Muscle layer of colon (tissue), 2 donors: ENCODE data around the gene CENPF.
"Not testable (repeated sequence)": the region's sequence is repeated elsewhere in the genome, so short reads cannot be mapped to it uniquely, and the experiment has no call there.

Experiments
- H3K27ac ChIP-seq: one replicate; pipeline ENCODE4 v1.7.0; 2013; ENCODE audit warnings: low read depth, mild to moderate bottlenecking, low read length, moderate library complexity
- H3K27me3 ChIP-seq, 2 donors: one replicate each; pipeline ENCODE4 v1.7.0; 2013; ENCODE audit warnings: low read length in 2 of 2, mild to moderate bottlenecking in 2 of 2; ENCODE audit not compliant: insufficient read depth in 2 of 2, control insufficient read depth in 1 of 2
- H3K36me3 ChIP-seq: one replicate; pipeline ENCODE4 v1.7.0; 2013; ENCODE audit warnings: mild to moderate bottlenecking, low read length; ENCODE audit not compliant: insufficient read depth
- H3K4me1 ChIP-seq: one replicate; pipeline ENCODE4 v1.7.0; 2013; ENCODE audit warnings: mild to moderate bottlenecking, low read length; ENCODE audit not compliant: insufficient read depth
- H3K4me3 ChIP-seq, 2 donors: one replicate each; pipeline ENCODE4 v1.7.0; 2013; ENCODE audit warnings: low read length in 2 of 2, low read depth in 1 of 2, mild to moderate bottlenecking in 1 of 2, moderate library complexity in 1 of 2
- H3K9ac ChIP-seq: one replicate; pipeline ENCODE4 v1.7.0; 2013; ENCODE audit warnings: low read length
- H3K9me3 ChIP-seq: one replicate; pipeline ENCODE4 v1.7.0; 2013; ENCODE audit warnings: mild to moderate bottlenecking, low read length
- donor health status: abdominal sarcoma.
- donor health status: Adenocarcinoma of cecum.

CENPF gene

DNA sequence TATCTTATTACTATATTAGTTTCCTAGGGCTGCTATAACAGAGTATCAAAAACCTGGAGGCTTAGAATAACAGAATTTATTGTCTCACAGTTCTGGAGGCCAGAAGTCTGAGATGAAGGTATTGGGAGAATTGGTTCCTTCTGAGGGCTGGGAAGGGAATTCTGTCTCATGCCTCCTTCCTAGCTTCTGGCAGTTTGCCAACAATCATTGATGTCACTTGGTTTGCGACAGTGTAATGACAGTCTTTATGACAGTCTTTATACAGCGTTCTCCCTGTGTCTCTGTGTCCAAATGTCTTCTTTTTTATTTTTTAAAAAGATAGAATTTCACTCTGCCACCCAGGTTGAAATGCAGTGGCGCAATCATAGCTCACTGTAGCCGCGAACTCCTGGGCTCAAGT, 15.8 kb upstream of the CENPF start:
- Histone ChIP-seq H3K9me3 (no peaks in the 10 kb centered on the region), H3K4me1 (peaks cover 16% of the 10 kb centered on the region), H3K27ac (no peak overlapping the region), H3K36me3 (no peaks in the 10 kb centered on the region), H3K27me3 (no peaks in the 10 kb centered on the region), H3K9ac (no peak overlapping the region), H3K4me3 (no peak overlapping the region)

DNA sequence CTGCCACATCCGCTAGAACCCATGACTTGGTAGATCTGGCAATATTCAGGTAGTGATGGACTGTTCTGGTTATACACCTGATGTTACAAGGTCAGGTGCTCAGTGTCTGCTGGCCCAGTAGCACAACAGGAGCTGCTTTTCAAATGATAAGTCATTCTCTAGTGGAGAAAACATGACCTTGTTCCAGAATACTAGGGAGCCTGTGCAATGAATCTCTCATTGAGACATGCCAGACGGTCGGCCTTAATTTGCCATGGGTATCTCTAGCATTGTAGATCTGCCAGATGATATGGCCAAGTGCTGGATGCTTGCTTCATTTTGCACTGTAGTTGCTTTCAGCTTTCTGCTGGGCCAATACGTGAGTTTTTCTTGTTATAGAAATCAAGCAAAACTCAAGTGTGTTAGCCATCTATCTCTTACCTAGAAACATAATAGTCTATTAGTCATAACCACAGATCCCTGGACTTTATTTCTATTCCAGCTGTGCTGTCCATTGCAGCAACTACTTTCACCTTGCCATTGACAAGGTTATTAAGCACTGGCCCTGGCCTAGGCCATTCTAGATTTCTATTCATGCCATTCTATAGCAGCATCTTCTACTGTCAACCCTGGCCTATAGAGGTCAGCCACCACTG, 13.9 kb upstream of the CENPF start:
- H3K36me3 ChIP-seq: no peaks in the 10 kb centered on the region
- peaks cover 6% of the 10 kb centered on the region for H3K4me1 ChIP-seq
- no peak overlapping the region for H3K4me3 ChIP-seq
- no peaks in the 10 kb centered on the region for H3K9me3 ChIP-seq
- H3K27ac ChIP-seq: no peak overlapping the region
- H3K9ac ChIP-seq: no peak overlapping the region
- H3K27me3 ChIP-seq: no peaks in the 10 kb centered on the region

DNA sequence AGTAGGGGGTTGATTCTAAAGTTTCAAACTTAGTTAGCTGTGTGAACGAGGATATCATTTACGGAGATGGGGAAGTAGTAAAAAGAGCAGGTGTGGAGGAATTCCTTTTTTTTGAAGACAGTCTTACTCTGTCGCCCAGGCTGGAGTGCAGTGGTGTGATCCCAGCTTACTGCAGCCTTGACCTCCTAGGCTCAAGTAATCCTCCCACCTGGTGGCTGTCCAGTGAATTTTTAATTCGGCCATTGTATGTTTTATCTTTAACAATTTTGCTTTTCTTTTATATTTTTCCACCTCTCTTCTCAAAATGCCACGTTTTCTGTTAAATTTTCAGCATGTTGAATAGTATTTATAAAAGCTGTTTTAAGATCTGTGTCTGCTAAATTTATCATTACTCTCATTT, 12.3 kb upstream of the CENPF start:
- Histone ChIP-seq H3K4me1 (no peaks in the 10 kb centered on the region), H3K36me3 (no peaks in the 10 kb centered on the region), H3K9ac (no peak overlapping the region), H3K4me3 (no peak overlapping the region), H3K9me3 (no peaks in the 10 kb centered on the region), H3K27ac (no peak overlapping the region), H3K27me3 (no peaks in the 10 kb centered on the region)

DNA sequence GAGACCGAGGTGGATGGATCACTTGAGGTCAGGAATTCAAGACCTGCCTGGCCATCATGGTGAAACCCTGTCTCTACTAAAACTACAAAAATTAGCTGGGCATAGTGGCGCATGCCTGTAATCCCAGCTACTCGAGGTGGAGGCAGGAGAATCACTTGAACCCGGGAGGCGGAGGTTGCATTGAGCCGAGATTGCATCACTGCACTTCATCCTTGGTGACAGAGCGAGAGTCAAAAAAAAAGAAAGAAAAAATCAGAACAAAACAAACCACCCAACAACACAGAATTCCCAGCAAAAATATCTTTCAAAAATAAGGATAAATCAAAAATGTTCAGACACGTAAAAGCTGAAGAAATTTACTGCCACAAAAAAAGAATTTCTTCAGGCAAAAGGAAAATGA, 11.1 kb upstream of the CENPF start:
- not testable (repeated sequence) for H3K36me3 ChIP-seq, H3K9me3 ChIP-seq

DNA sequence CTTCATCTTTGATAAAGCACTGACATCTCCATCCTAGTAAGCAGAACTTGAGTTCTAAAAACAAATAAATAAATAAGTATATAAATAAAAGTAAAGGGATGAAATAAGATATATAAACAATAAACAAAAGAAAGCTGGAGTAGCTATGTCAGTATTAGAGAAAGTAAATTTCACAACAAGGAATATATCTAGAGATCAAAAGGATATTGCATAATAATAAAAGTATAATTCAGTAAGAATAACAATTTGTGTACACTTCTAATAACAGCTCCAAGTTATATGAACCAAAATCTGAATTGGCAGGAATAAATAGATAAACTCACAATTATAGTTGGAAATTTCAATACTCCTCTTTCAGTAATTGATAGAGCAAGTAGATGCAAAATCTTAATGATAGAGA, 9.8 kb upstream of the CENPF start:
- Histone ChIP-seq H3K36me3 (no peaks in the 10 kb centered on the region), H3K9me3 (no peaks in the 10 kb centered on the region), H3K4me1 (no peaks in the 10 kb centered on the region), H3K27ac (no peak overlapping the region), H3K4me3 (no peak overlapping the region), H3K27me3 (no peaks in the 10 kb centered on the region), H3K9ac (no peak overlapping the region)

More for the DNA sequence above, 11.1 kb upstream of the CENPF start:
- not testable (repeated sequence) for H3K4me1 ChIP-seq, H3K4me3 ChIP-seq, H3K9ac ChIP-seq, H3K27me3 ChIP-seq, H3K27ac ChIP-seq

DNA sequence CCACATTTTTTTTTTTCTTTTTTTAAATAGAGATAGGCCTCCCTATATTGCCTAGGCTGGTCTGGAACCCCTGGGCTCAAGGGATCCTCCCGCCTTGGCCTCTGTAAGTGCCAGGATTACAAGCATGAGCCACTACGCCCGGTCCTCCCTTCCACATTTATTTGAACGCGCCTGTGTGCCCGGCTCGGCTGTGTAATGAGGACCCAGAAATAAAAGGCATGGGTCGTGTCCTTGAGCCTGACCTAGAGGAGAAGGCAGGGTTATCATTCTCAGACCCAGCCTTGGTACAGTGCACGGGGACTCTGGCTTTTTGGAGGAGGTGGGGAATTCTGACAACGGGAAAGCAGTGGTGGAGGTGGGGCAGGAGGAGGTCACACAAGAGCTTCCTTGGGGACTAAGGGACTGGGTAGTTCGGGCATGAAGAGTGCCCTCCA, 841 bp downstream of the CENPF start:
- Histone ChIP-seq H3K9me3 (no peaks in the 10 kb centered on the region), H3K27ac (no peak overlapping the region), H3K4me1 (peaks cover 9% of the 10 kb centered on the region), H3K27me3 (no peaks in the 10 kb centered on the region), H3K4me3 (peak overlapping the region; percentile 67), H3K9ac (no peak overlapping the region), H3K36me3 (no peaks in the 10 kb centered on the region)

DNA sequence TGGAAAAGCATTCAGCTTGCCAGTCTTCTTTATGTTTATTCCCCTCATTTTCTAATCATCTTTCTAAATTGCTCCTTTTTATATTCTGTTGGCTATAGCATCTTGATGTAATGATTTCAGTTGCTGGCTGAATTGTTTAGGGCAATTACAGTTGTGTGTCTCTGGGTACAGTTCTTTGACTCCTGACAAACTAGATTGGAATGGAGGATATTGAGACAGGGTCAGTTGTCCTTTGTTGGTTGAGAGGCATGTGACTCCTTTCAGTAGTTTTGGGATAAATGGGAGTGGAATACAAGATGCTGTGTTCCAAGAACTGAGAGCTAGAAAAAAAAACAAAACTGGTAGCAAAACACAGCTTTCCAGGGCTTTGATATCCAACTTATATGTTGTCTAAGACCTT, 1.5 kb downstream of the CENPF start:
- H3K36me3 ChIP-seq: no peaks in the 10 kb centered on the region
- no peaks in the 10 kb centered on the region for H3K9me3 ChIP-seq
- no peak overlapping the region for H3K9ac ChIP-seq
- H3K27me3 ChIP-seq: no peaks in the 10 kb centered on the region
- peaks cover 9% of the 10 kb centered on the region for H3K4me1 ChIP-seq
- H3K4me3 ChIP-seq: no peak overlapping the region
- H3K27ac ChIP-seq: no peak overlapping the region

DNA sequence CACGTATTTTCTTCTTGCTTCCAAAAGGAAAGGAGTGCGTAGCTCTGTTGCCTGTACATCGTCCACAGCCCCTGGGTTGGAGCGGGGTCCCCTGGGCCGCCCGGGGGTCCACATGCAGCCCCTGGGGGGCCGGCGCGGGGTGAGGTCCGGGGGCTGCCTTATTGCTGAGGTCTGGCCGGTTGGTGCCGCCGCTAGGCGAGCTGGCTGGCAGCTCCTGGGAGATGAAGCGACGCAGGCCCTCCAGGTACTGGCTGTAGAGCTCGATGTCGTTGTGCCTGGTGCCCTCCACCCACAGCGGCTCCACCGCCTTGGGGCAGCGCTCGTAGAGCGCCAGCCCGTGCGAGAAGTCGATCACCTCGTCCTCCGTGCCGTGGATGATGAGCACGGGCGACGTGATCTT, 2.5 kb downstream of the CENPF start:
- not testable (repeated sequence) for H3K4me3 ChIP-seq, H3K27ac ChIP-seq, H3K4me1 ChIP-seq, H3K9ac ChIP-seq, H3K27me3 ChIP-seq, H3K9me3 ChIP-seq, H3K36me3 ChIP-seq

DNA sequence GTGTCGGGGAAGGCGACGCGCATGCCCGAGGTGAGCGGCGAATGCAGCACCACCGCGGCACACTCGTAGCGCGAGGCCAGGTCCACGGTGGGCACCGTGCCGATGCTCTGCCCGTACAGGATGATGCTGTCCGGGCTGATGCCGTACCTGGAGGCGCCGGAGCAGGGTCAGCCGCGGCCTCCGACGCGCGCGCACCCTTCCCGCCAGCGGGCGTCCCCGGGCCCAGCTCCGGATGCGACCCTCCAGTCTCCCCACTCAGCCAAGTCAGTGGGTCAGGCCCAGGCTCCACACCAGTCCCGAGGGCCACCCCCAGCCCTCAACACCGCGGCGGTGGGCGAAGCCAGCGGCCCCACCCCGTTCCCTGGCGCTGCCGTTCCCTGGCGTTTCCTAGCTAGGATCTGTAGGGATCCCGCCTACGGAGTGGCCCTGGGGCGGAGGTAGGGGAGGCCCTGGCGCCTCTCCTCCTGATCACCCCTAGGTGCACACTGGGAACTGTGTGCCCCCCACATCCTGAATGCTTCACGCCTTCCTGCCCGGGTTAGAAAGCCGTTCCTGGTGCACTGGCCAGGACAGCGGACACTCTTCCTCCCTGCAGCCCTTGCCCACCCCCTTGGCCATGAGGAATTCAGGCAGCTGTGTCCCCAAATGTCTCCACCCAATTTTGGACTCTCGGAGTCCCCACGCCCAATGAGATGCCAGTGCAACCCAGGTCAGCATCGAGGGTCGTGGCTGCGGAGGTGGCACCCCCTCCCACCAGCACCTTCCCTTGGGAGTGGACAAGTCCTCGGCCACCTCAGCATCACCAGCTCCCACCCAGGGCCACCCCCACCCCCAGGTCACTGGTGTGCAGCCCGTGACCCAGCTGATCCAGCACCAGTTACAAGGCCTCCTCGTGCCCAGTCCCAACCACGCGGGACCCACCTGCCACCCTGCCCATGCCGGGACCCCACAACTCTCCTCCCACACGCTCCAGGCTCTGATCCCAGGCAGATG, 3.2 kb downstream of the CENPF start:
- H3K9me3 ChIP-seq, H3K4me3 ChIP-seq, H3K9ac ChIP-seq, H3K27ac ChIP-seq, H3K27me3 ChIP-seq, H3K36me3 ChIP-seq, H3K4me1 ChIP-seq: not testable (repeated sequence)

DNA sequence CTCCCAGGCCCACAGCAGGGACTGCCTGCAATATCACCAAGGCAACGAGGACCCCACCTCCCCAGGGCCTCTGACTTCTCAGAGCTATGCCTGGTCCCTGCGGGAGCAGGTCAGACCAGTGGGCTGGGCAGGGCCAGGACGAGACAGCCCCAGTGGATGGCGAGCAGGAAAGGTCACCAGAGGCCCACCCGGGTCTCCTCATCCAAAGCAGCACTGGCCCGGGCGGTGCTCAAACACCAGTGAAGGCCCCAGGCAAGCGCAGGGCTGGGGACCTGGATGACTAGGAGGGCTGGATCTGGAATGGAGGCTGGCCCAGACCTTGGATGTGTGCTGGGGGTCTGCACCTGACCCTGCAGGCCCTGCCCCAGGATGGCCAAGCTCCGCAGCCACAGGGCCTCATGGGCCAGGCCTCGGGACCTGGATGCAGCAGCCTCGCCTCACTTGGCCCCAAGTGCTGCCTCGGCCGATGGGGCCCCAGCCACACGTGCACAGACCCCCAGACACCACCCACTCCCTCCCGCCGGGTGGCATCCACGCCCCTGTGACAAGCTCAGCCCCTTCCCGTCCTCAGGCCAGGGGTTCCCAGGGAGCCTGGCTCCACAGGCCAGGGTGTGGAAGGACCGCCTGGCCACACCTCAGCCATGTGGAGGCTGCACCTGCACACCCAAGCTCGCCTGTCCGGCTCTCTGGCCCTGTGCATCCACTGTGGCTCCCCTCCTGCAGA, 4.7 kb downstream of the CENPF start:
- not testable (repeated sequence) for H3K27ac ChIP-seq, H3K9me3 ChIP-seq, H3K4me3 ChIP-seq, H3K36me3 ChIP-seq, H3K9ac ChIP-seq, H3K27me3 ChIP-seq, H3K4me1 ChIP-seq

DNA sequence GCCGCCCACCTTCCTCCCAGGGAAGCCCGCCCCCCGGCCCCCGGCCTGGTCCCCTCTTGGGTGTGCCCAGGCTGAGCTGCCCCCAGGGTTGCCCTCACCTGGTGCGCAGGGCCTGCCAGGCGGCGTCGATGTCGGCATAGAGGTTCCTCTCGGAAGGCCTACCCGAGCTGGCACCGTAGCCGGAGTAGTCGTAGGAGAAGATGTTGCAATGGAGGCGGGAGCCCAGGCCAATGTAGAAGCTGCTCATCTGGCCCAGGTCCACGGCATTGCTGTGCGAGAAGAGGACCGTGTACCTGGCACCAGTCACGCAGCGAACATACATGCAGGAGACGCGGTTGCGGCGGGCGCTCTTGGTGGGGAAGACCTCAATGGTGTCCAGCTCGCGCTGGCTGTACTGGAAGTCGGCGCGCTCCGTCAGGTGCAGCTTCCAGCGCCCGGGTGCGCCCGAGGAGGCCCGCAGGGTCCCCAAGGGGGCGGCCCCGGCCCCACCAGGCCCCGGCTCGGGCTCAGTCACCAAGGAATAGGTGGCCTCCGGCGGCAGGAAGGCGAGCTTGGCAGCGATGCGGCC, 5.3 kb downstream of the CENPF start:
- not testable (repeated sequence) for H3K27ac ChIP-seq, H3K9ac ChIP-seq, H3K4me3 ChIP-seq, H3K36me3 ChIP-seq, H3K4me1 ChIP-seq, H3K9me3 ChIP-seq, H3K27me3 ChIP-seq
